ENCODE results near the gene FICD. TPM values are rescaled to one million over a fixed set of nuclear protein-coding genes. Genes with fewer than 3 reads are reported as not detected.

Gene FICD
- total and polyA plus RNA-seq, 2 of the 13 experiments (the other 11 are each of a cell fraction or from before 2014, with no cell fraction given), result 0.99 to 3.0 TPM

DNA sequence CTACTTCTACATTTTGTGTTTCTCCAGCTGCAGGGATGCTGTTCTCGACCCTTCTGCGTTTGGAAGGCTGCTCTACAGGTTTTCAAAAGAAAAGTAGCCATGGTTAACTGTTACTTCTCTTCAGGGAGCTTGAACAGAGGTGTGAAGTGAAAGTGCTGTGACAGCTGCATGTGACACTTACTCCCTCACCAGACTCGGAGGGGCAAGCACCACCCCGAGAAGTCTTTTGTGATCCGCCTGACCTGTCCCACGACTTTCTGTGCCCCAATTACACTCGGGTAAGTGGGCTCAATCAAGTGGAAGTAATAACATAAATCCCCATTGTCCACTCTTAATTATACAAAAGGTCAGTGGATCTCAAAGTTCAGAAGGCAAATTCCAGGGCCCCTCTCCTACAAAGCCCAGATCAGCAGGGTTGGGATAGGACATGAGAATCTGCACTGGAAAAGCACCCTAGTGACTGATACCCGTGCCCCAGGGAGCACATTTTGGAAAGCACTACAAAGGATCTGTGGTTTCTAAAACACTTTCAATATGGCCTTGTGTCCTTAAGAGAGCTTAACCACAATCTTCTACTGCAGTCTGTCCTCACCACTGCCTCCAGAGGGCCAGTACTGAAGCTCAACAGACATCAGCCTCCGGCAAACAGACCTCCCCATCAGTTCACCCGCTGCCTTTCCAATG is 11.5 kb downstream of the FICD start:
- Histone ChIP-seq H3K27ac (ENCODE audit: extremely low read length, insufficient read depth, low read length) (no peak overlapping the region), H3K4me2 (ENCODE audit: low read depth, low read length) (no peak overlapping the region), H3K9me3 (ENCODE audit: low read length) (no peaks in the 10 kb centered on the region), H3K4me3 (replicated peaks in 1 of 3; ENCODE audit: insufficient read depth in 1 of 3, low read depth in 2 of 3, low read length in 3 of 3) (no peak overlapping the region), H3K9ac (ENCODE audit: insufficient read depth, low read depth, low read length) (no peak overlapping the region), H3K27me3 (ENCODE audit: control insufficient read depth in 1 of 2, insufficient read depth in 2 of 2, low read length in 2 of 2) (no peaks in the 10 kb centered on the region), H3K36me3 (replicated peaks in 1 of 2; ENCODE audit: control insufficient read depth in 1 of 2, insufficient read depth in 2 of 2, low read length in 2 of 2) (peaks cover 59 to 96% of the 10 kb centered on the region in 2 experiments), H2AFZ (ENCODE audit: low read length) (no peak overlapping the region), H3K79me2 (ENCODE audit: insufficient read depth, low read length) (no peaks in the 10 kb centered on the region), H3K4me1 (ENCODE audit: insufficient read depth, low read length) (no peaks in the 10 kb centered on the region), H4K20me1 (ENCODE audit: insufficient read depth, low read length) (no peaks in the 10 kb centered on the region)
- intact Hi-C loops (cut with micrococcal nuclease; ENCODE audit: unreplicated experiment), result no loop called here
- CTCF ChIA-PET (ENCODE audit: low intra/inter-chr PET ratio, low total read pairs), result no interaction called here
- POLR2A ChIA-PET, result no interaction called here
- WGBS (ENCODE audit: low lambda C conversion rate), result 93% methylated on average over 10 of the region's 10 CpGs
- ATAC-seq (peak; percentile 35; the same call in 2 of the 3 replicates), DNase-seq (ENCODE audit: low spot score) (no peak), FAIRE-seq (no peak)
- TF ChIP-seq ZNF343 (CRISPR knock-in tag; IDR thresholded peaks at IDR 0.05) (no peak), GLI4 (CRISPR knock-in tag; IDR thresholded peaks at IDR 0.05; ENCODE audit: borderline replicate concordance) (no peak), SMAD3 (CRISPR knock-in tag; IDR thresholded peaks at IDR 0.05) (no peak), NFKBIZ (CRISPR knock-in tag; IDR thresholded peaks at IDR 0.05) (no peak), YY1 (IDR thresholded peaks at IDR 0.05; ENCODE audit: insufficient read depth, insufficient replicate concordance, low read depth, low read length) (no peak), SOX6 (IDR thresholded peaks at IDR 0.05) (no peak), SOX6 (CRISPR knock-in tag; IDR thresholded peaks at IDR 0.05) (no peak), HNRNPLL (IDR thresholded peaks at IDR 0.05; ENCODE audit: low read depth, low read length, poor library complexity, severe bottlenecking) (no peak), ZNF720 (CRISPR knock-in tag; IDR thresholded peaks at IDR 0.05) (no peak), NKX3-1 (CRISPR knock-in tag; IDR thresholded peaks at IDR 0.05) (no peak)
- TF ChIP-seq, protein P1, sequence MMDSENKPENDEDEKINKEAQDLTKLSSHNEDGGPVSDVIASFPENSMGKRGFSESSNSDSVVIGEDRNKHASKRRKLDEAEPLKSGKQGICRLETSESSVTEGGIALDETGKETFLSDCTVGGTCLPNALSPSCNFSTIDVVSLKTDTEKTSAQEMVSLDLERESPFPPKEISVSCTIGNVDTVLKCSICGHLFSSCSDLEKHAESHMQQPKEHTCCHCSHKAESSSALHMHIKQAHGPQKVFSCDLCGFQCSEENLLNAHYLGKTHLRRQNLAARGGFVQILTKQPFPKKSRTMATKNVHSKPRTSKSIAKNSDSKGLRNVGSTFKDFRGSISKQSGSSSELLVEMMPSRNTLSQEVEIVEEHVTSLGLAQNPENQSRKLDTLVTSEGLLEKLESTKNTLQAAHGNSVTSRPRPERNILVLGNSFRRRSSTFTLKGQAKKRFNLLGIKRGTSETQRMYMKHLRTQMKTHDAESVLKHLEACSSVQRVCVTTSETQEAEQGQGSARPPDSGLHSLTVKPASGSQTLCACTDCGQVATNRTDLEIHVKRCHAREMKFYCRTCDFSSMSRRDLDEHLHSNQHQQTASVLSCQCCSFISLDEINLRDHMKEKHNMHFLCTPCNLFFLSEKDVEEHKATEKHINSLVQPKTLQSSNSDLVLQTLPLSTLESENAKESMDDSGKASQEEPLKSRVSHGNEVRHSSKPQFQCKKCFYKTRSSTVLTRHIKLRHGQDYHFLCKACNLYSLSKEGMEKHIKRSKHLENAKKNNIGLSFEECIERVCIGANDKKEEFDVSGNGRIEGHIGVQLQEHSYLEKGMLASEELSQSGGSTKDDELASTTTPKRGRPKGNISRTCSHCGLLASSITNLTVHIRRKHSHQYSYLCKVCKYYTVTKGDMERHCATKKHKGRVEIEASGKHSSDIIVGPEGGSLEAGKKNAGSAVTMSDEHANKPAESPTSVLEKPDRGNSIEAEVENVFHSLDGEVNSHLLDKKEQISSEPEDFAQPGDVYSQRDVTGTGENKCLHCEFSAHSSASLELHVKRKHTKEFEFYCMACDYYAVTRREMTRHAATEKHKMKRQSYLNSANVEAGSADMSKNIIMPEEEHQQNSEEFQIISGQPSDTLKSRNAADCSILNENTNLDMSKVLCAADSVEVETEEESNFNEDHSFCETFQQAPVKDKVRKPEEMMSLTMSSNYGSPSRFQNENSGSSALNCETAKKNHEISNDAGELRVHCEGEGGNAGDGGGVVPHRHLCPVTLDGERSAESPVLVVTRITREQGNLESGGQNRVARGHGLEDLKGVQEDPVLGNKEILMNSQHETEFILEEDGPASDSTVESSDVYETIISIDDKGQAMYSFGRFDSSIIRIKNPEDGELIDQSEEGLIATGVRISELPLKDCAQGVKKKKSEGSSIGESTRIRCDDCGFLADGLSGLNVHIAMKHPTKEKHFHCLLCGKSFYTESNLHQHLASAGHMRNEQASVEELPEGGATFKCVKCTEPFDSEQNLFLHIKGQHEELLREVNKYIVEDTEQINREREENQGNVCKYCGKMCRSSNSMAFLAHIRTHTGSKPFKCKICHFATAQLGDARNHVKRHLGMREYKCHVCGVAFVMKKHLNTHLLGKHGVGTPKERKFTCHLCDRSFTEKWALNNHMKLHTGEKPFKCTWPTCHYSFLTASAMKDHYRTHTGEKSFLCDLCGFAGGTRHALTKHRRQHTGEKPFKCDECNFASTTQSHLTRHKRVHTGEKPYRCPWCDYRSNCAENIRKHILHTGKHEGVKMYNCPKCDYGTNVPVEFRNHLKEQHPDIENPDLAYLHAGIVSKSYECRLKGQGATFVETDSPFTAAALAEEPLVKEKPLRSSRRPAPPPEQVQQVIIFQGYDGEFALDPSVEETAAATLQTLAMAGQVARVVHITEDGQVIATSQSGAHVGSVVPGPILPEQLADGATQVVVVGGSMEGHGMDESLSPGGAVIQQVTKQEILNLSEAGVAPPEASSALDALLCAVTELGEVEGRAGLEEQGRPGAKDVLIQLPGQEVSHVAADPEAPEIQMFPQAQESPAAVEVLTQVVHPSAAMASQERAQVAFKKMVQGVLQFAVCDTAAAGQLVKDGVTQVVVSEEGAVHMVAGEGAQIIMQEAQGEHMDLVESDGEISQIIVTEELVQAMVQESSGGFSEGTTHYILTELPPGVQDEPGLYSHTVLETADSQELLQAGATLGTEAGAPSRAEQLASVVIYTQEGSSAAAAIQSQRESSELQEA (CRISPR knock-in tag; IDR thresholded peaks at IDR 0.05; ENCODE audit: not compliant biosample characterization), result no peak
- in situ Hi-C loops (cut with HindIII; ENCODE audit: extremely low pct_ligation_motif_present, low pct_unique_long_range_greater_than_20kb), result no loop called here
- no TSS peak for BruUV-seq (replicated peaks)

Measured in HepG2 (cell line).